Measurements from ENCODE around the gene FAM163A. TPM values are rescaled to one million over a fixed set of nuclear protein-coding genes. Genes with fewer than 3 reads are reported as not detected.

FAM163A gene
- total RNA-seq, 2 experiments from 2014 or later = 0.08 to 0.17 TPM

GRCh38 chr1:179825206-179825605 lies 82.1 kb downstream of the FAM163A start:
- no peak overlapping the region for H3K4me3 ChIP-seq (ENCODE audit: low read length)
- H3K27ac Mint-ChIP-seq = no peak overlapping the region
- H3K4me1 ChIP-seq (ENCODE audit: insufficient read depth, low read length) = peaks cover 3% of the 10 kb centered on the region
- H3K27ac ChIP-seq (ENCODE audit: low read depth in 1 of 2, low read length in 2 of 2) = no peak overlapping the region
- H3K9me3 Mint-ChIP-seq = no peaks in the 10 kb centered on the region
- no peaks in the 10 kb centered on the region for H3K27me3 Mint-ChIP-seq
- H3K36me3 ChIP-seq (ENCODE audit: insufficient read depth, low read length) = no peaks in the 10 kb centered on the region
- H3K4me3 Mint-ChIP-seq = no peak overlapping the region
- ChIA-PET CTCF (no interaction called here), POLR2A (no interaction called here)
- TF ChIP-seq, protein P1, sequence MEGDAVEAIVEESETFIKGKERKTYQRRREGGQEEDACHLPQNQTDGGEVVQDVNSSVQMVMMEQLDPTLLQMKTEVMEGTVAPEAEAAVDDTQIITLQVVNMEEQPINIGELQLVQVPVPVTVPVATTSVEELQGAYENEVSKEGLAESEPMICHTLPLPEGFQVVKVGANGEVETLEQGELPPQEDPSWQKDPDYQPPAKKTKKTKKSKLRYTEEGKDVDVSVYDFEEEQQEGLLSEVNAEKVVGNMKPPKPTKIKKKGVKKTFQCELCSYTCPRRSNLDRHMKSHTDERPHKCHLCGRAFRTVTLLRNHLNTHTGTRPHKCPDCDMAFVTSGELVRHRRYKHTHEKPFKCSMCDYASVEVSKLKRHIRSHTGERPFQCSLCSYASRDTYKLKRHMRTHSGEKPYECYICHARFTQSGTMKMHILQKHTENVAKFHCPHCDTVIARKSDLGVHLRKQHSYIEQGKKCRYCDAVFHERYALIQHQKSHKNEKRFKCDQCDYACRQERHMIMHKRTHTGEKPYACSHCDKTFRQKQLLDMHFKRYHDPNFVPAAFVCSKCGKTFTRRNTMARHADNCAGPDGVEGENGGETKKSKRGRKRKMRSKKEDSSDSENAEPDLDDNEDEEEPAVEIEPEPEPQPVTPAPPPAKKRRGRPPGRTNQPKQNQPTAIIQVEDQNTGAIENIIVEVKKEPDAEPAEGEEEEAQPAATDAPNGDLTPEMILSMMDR (IDR thresholded peaks at IDR 0.05) = no peak
- H3K9me3 ChIP-seq (ENCODE audit: control insufficient read depth in 1 of 2, insufficient read depth in 1 of 2, low read length in 2 of 2) = no peaks in the 10 kb centered on the region
- no peaks in the 10 kb centered on the region for H3K36me3 Mint-ChIP-seq (ENCODE audit: low read depth)
- ATAC-seq (ENCODE audit: poor library complexity) (no peak), DNase-seq (no peak)
- no peaks in the 10 kb centered on the region for H3K27me3 ChIP-seq (ENCODE audit: control insufficient read depth in 1 of 2, insufficient read depth in 2 of 2, low read length in 2 of 2)
- intact Hi-C loops (cut with DNase I, micrococcal nuclease) = no loop called here
- peaks cover 8% of the 10 kb centered on the region for H3K4me1 Mint-ChIP-seq (ENCODE audit: low read depth)

DNA sequence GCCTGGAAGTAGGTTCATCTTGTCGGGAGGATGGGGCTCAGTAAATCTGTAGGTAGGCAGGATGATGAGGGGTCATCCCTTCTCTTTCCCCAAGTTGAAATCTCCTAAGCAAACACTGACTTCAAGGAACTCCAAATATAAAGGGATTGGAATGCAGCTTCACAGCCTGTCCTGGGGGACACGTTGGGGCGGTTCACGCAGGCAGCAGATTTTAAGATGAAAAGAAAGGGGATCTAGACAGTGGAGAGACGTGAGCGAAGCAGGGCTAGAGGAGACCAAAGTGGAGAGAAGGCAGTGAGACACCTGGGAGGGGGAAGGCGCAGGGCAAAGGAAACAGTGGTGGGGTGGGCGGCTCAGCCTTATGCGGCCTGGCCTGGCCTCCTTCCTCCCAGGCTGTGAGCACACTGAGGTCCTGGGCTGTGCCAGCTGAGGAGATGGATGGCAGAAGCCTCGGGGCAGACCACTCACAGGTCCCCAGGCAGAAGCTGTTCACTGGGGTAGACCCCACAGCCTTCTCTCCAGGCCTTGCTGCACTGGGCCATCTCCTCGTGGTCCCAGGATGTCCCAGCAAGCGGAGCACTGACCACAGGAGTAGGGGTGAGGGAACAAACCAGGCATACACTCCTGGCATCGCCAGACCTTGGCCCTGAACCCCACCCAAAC lies 82.8 kb downstream of the FAM163A start:
- DNase-seq (no peak), ATAC-seq (ENCODE audit: poor library complexity) (no peak)
- H3K9me3 Mint-ChIP-seq = no peaks in the 10 kb centered on the region
- H3K4me3 ChIP-seq (ENCODE audit: low read length) = no peak overlapping the region
- no peak overlapping the region for H3K4me3 Mint-ChIP-seq
- H3K4me1 ChIP-seq (ENCODE audit: insufficient read depth, low read length) = peaks cover 10% of the 10 kb centered on the region
- intact Hi-C loops (cut with DNase I, micrococcal nuclease) = no loop called here
- no peaks in the 10 kb centered on the region for H3K9me3 ChIP-seq (ENCODE audit: control insufficient read depth in 1 of 2, insufficient read depth in 1 of 2, low read length in 2 of 2)
- TF ChIP-seq, protein P1 (IDR thresholded peaks at IDR 0.05) = no peak
- H3K36me3 ChIP-seq (ENCODE audit: insufficient read depth, low read length) = no peaks in the 10 kb centered on the region
- ChIA-PET POLR2A (no interaction called here), CTCF (no interaction called here)
- H3K27me3 ChIP-seq (ENCODE audit: control insufficient read depth in 1 of 2, insufficient read depth in 2 of 2, low read length in 2 of 2) = no peaks in the 10 kb centered on the region
- no peak overlapping the region for H3K27ac ChIP-seq (ENCODE audit: low read depth in 1 of 2, low read length in 2 of 2)
- H3K27me3 Mint-ChIP-seq = no peaks in the 10 kb centered on the region
- H3K27ac Mint-ChIP-seq = no peak overlapping the region
- no peaks in the 10 kb centered on the region for H3K36me3 Mint-ChIP-seq (ENCODE audit: low read depth)
- H3K4me1 Mint-ChIP-seq (ENCODE audit: low read depth) = peaks cover 15% of the 10 kb centered on the region

GRCh38 chr1:179826626-179827280 lies 83.7 kb downstream of the FAM163A start:
- no peak overlapping the region for H3K27ac Mint-ChIP-seq
- Histone ChIP-seq H3K27me3 (ENCODE audit: control insufficient read depth in 1 of 2, insufficient read depth in 2 of 2, low read length in 2 of 2) (no peaks in the 10 kb centered on the region), H3K4me3 (ENCODE audit: low read length) (no peak overlapping the region), H3K36me3 (ENCODE audit: insufficient read depth, low read length) (no peaks in the 10 kb centered on the region), H3K27ac (ENCODE audit: low read depth in 1 of 2, low read length in 2 of 2) (no peak overlapping the region), H3K9me3 (ENCODE audit: control insufficient read depth in 1 of 2, insufficient read depth in 1 of 2, low read length in 2 of 2) (no peaks in the 10 kb centered on the region), H3K4me1 (ENCODE audit: insufficient read depth, low read length) (peaks cover 18% of the 10 kb centered on the region)
- POLR2A ChIA-PET = no interaction called here
- no peak overlapping the region for H3K4me3 Mint-ChIP-seq
- DNase-seq = no peak
- intact Hi-C loops (cut with DNase I, micrococcal nuclease) = no loop called here
- no peaks in the 10 kb centered on the region for H3K9me3 Mint-ChIP-seq
- TF ChIP-seq, protein P1 (IDR thresholded peaks at IDR 0.05) = no peak
- no peak for ATAC-seq (ENCODE audit: poor library complexity)
- H3K27me3 Mint-ChIP-seq = no peaks in the 10 kb centered on the region
- H3K36me3 Mint-ChIP-seq (ENCODE audit: low read depth) = no peaks in the 10 kb centered on the region
- peaks cover 24% of the 10 kb centered on the region for H3K4me1 Mint-ChIP-seq (ENCODE audit: low read depth)
- CTCF ChIA-PET = no interaction called here
